Right lobe of liver (tissue), 4 donors: ENCODE results near the gene MAN2B1.

Experiments used
- POLR2A ChIP-seq: fragments of 450-650 bp; IDR thresholded peaks from one replicate; pipeline ENCODE4 v1.6.1; 2017; ENCODE audit warnings: antibody characterized with exemption, mild to moderate bottlenecking
- TF ChIP-seq, protein P1 (sequence below), 4 donors: fragments of 200-600 bp in 3 of 4; fragments of 450-650 bp in 1 of 4; IDR thresholded peaks; one replicate each; pipeline versions ENCODE4 v1.5.1 to v1.8.0; 2016 to 2022; ENCODE audit warnings: antibody characterized with exemption in 4 of 4, mild to moderate bottlenecking in 2 of 4
- donor health status: DM: no; HTN: no; CAD: no.
- donor health status: DM: no; HTN: no; CAD: no.
- donor health status: DM: no; HTN: yes; CAD: no.

GRCh38 chr19:12703046-12703445 is 36.5 kb upstream of the MAN2B1 start:
- no peak for TF ChIP-seq POLR2A
- TF ChIP-seq, protein P1, sequence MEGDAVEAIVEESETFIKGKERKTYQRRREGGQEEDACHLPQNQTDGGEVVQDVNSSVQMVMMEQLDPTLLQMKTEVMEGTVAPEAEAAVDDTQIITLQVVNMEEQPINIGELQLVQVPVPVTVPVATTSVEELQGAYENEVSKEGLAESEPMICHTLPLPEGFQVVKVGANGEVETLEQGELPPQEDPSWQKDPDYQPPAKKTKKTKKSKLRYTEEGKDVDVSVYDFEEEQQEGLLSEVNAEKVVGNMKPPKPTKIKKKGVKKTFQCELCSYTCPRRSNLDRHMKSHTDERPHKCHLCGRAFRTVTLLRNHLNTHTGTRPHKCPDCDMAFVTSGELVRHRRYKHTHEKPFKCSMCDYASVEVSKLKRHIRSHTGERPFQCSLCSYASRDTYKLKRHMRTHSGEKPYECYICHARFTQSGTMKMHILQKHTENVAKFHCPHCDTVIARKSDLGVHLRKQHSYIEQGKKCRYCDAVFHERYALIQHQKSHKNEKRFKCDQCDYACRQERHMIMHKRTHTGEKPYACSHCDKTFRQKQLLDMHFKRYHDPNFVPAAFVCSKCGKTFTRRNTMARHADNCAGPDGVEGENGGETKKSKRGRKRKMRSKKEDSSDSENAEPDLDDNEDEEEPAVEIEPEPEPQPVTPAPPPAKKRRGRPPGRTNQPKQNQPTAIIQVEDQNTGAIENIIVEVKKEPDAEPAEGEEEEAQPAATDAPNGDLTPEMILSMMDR (IDR thresholded peaks at IDR 0.05) = no peak
